Tibial nerve (tissue), 4 donors: Measurements from ENCODE around the gene NDUFB3.

Experiments
- EP300 ChIP-seq, 2 donors: sonication (generic); formaldehyde crosslinking; IDR thresholded peaks; one replicate each; pipeline ENCODE4 v1.6.1; 2017; ENCODE audit warnings: antibody characterized with exemption in 2 of 2, mild to moderate bottlenecking in 1 of 2
- POLR2A ChIP-seq, 2 donors: fragments of 450-650 bp; IDR thresholded peaks; one replicate each; pipeline ENCODE4 v1.6.1; 2017; ENCODE audit warnings: antibody characterized with exemption in 2 of 2, mild to moderate bottlenecking in 2 of 2, moderate library complexity in 2 of 2
- TF ChIP-seq, protein P1 (sequence below), 5 experiments: fragments of 200-600 bp in 3 of 5; fragments of 450-650 bp in 2 of 5; sonication (generic) in 3 of 5; IDR thresholded peaks; one replicate each; pipeline ENCODE4 v1.5.1; 2016 to 2019; ENCODE audit warnings: antibody characterized with exemption in 5 of 5, mild to moderate bottlenecking in 3 of 5, moderate library complexity in 2 of 5

DNA sequence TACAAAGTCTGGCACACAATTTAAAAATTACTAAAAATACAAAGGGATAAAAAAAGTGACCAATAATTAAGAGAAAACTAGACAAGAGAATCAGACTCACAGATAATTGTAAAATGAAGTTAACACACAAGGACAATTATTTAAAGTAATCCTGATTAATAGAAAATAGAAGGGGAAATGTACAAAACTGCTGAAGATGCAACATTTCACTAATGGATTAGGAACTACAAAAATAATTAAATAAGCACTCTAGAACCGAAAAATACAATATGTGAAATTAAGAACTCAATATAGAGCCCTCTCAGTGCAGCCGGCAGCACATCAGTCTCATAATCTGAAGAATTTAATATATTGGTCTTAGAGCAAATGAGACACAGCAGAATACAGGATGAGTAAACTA is 24.9 kb upstream of the NDUFB3 start:
- TF ChIP-seq, protein P1, sequence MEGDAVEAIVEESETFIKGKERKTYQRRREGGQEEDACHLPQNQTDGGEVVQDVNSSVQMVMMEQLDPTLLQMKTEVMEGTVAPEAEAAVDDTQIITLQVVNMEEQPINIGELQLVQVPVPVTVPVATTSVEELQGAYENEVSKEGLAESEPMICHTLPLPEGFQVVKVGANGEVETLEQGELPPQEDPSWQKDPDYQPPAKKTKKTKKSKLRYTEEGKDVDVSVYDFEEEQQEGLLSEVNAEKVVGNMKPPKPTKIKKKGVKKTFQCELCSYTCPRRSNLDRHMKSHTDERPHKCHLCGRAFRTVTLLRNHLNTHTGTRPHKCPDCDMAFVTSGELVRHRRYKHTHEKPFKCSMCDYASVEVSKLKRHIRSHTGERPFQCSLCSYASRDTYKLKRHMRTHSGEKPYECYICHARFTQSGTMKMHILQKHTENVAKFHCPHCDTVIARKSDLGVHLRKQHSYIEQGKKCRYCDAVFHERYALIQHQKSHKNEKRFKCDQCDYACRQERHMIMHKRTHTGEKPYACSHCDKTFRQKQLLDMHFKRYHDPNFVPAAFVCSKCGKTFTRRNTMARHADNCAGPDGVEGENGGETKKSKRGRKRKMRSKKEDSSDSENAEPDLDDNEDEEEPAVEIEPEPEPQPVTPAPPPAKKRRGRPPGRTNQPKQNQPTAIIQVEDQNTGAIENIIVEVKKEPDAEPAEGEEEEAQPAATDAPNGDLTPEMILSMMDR (IDR thresholded peaks at IDR 0.05) = no peak
- TF ChIP-seq POLR2A (IDR thresholded peaks at IDR 0.05) (no peak), EP300 (IDR thresholded peaks at IDR 0.05) (no peak)
